Mesothelial cell of epicardium (in vitro differentiated cells): ENCODE data around the gene GHR. TPM values are rescaled to one million over a fixed set of nuclear protein-coding genes. Genes with fewer than 3 reads are reported as not detected.
A peak's percentile ranks its signal among the peaks of the same experiment; 100 is the strongest.

Source experiments
- DNase-seq, 2 experiments: peaks; one replicate each; pipeline ENCODE4 v3.0.0; 2021; ENCODE audit warnings: low spot score in 2 of 2; ENCODE audit not compliant: unreplicated experiment in 2 of 2
- H3K27ac Mint-ChIP-seq: 2 replicates; pipeline ENCODE4 v1.8.0; 2021; ENCODE audit warnings: mixed read lengths
- H3K27me3 Mint-ChIP-seq: 2 replicates; pipeline ENCODE4 v1.8.0; 2021; ENCODE audit warnings: low read depth, mixed read lengths
- H3K36me3 Mint-ChIP-seq: 2 replicates; pipeline ENCODE4 v1.8.0; 2021; ENCODE audit warnings: mixed read lengths
- H3K4me1 Mint-ChIP-seq: 2 replicates; pipeline ENCODE4 v1.8.0; 2021; ENCODE audit warnings: mixed read lengths
- H3K4me3 Mint-ChIP-seq: 2 replicates; pipeline ENCODE4 v1.8.0; 2021; ENCODE audit warnings: mild to moderate bottlenecking, moderate library complexity, mixed read lengths
- H3K9me3 Mint-ChIP-seq: 2 replicates; pipeline ENCODE4 v1.8.0; 2021; ENCODE audit warnings: mixed read lengths
- CTCF ChIP-seq: fragments of 200-600 bp; sonication (generic); IDR thresholded peaks from one replicate; pipeline ENCODE4 v1.5.0; 2021; ENCODE audit warnings: antibody characterized with exemption; ENCODE audit not compliant: unreplicated experiment
- total RNA-seq: library from RNA; stranded (reverse); gene quantifications from 3 replicates; pipeline ENCODE4 v1.2.1, GENCODE V29; 2021

GHR gene
- total RNA-seq, 1 donor from 2014 or later = 7.9 TPM

DNA sequence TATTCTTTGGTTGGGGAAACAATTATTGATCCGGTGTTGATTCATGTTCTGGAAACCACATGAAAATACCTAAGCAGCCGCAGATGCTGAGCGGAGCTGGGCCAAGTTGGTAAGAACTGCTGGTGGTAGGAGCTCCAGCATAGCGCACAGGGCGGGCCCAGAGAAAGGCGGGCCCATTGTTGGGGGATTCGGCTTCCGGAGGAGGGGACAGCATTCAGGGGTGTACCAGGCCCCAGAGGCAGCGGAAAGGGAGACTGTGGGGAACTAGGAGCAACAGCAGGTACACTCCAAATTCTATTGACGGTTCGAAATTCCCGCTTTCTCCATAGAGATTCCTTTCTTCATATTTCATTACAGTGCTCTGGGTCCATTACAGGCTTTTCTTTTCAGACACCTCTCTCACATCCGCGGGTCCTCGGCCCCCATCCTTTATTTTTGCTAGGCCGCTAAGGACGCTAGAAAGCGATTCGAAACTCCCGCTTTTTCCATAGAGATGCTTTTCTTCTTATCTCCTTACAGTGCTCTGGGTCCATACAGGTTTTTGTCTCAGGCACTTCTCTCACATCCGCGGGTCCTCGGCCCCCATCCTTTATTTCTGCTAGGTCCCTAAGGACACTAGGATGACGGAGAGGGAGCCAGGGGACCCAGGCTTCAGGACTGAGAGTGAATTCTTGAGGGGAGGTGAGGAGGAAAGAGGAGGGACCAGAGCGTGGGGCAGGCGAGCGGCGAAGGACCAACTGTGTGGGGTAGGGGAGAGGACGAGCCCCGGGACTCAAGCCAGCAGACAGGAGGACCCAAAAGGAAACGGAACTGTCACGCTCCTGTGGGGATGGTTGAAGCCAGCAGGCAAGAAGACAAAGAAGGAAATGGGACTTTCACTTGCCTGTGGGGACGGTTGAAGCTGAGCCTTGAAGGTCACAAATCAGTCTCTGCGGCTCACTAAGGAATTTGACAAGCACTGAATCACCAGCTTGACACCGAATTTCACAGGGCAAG, 333.7 kb downstream of the GHR start, which contains the start of gene CCDC152:
CCDC152 (plus strand) TSS at position 213 of the 996 bp plus-strand sequence. CDS start 2,304 bp downstream, outside the sequence.
- Mint-ChIP-seq H3K9me3 (no peaks in the 10 kb centered on the region), H3K36me3 (no peaks in the 10 kb centered on the region), H3K4me1 (peaks cover 3% of the 10 kb centered on the region), H3K4me3 (no peak within 1 kb of the TSS), H3K27ac (no peak within 1 kb of the TSS), H3K27me3 (no peaks in the 10 kb centered on the region)
- no peak for DNase-seq
- TF ChIP-seq CTCF = no peak

DNA sequence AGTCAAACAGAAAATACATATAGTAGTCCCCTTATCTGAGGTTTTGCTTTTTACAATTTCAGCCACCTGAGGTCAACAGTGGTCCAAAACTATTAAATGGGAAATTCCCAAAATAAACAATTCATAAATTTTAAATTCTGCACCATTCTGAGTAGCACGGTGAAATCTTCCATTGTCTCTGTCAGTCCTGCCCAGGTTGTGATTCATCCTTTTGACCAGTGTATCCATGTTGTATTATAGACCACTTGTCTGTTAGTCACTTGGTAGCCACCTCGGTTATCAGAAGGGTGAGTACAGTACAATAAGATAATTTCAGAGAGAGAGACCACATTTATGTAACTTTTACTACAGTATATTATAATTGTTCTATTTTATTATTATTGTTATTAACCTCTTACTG, 336.2 kb downstream of the GHR start:
- DNase-seq = no peak
- Mint-ChIP-seq H3K36me3 (no peaks in the 10 kb centered on the region), H3K27me3 (no peaks in the 10 kb centered on the region), H3K27ac (no peak overlapping the region), H3K4me3 (no peak overlapping the region), H3K4me1 (no peaks in the 10 kb centered on the region), H3K9me3 (no peaks in the 10 kb centered on the region)
- TF ChIP-seq CTCF = no peak

GRCh38 chr5:42760426-42760825, 337.2 kb downstream of the GHR start:
- no peaks in the 10 kb centered on the region for H3K4me1 Mint-ChIP-seq
- TF ChIP-seq CTCF = no peak
- no peak for DNase-seq
- H3K27ac Mint-ChIP-seq = no peak overlapping the region
- no peaks in the 10 kb centered on the region for H3K36me3 Mint-ChIP-seq
- H3K9me3 Mint-ChIP-seq = peaks cover 8% of the 10 kb centered on the region
- no peaks in the 10 kb centered on the region for H3K27me3 Mint-ChIP-seq
- H3K4me3 Mint-ChIP-seq = no peak overlapping the region

GRCh38 chr5:42761791-42762190, 338.6 kb downstream of the GHR start:
- peaks cover 10% of the 10 kb centered on the region for H3K9me3 Mint-ChIP-seq
- H3K27ac Mint-ChIP-seq = no peak overlapping the region
- TF ChIP-seq CTCF = no peak
- H3K36me3 Mint-ChIP-seq = no peaks in the 10 kb centered on the region
- H3K4me3 Mint-ChIP-seq = no peak overlapping the region
- no peak for DNase-seq
- H3K27me3 Mint-ChIP-seq = no peaks in the 10 kb centered on the region
- H3K4me1 Mint-ChIP-seq = no peaks in the 10 kb centered on the region

- Mint-ChIP-seq H3K4me3 (no peak overlapping the region), H3K27ac (no peak overlapping the region), H3K9me3 (peaks cover 20% of the 10 kb centered on the region), H3K27me3 (peaks cover 7% of the 10 kb centered on the region), H3K36me3 (no peaks in the 10 kb centered on the region), H3K4me1 (no peaks in the 10 kb centered on the region)
- TF ChIP-seq CTCF = peak; percentile 76
- no peak for DNase-seq
These were observed 344.4 kb downstream of the GHR start for GRCh38 chr5:42767491-42768105.
